Cardiac muscle cell (in vitro differentiated cells and primary cell): Measurements from ENCODE around the gene TSPAN32. TPM values are rescaled to one million over a fixed set of nuclear protein-coding genes. Genes with fewer than 3 reads are reported as not detected.

Experiments used
- DNase-seq, 2 donors: peaks; one replicate each; pipeline versions ENCODE4 v3.0.0 to v3.0.0-alpha.2; 2010 to 2017; ENCODE audit warnings: low read depth in 1 of 2, low spot score in 1 of 2
- H3K27ac ChIP-seq: fragments of 200-600 bp; sonication (generic); 2 replicates; pipeline ENCODE4 v1.5.1; 2016
- H3K27me3 ChIP-seq: fragments of 200-600 bp; sonication (generic); 2 replicates; pipeline ENCODE4 v1.6.0; 2016; ENCODE audit warnings: control low read depth
- H3K36me3 ChIP-seq: fragments of 200-600 bp; sonication (generic); 2 replicates; pipeline ENCODE4 v1.5.1; 2016; ENCODE audit warnings: control low read depth
- H3K4me1 ChIP-seq: fragments of 200-600 bp; sonication (generic); 2 replicates; pipeline ENCODE4 v1.8.1; 2017; ENCODE audit warnings: low read depth, mild to moderate bottlenecking, mixed run types
- H3K4me3 ChIP-seq: fragments of 200-600 bp; sonication (generic); 2 replicates; pipeline ENCODE4 v1.5.1; 2016; ENCODE audit warnings: mild to moderate bottlenecking
- H3K9me3 ChIP-seq: fragments of 200-600 bp; sonication (generic); 2 replicates; pipeline ENCODE4 v1.5.1; 2017; ENCODE audit warnings: low read depth, mild to moderate bottlenecking, control low read depth
- polyA plus RNA-seq: library from polyadenylated mRNA; unstranded; fragments of >200 nt; fragmentation: Nextera tagmentation; extraction: Ambion mirVana; gene quantifications from 2 replicates; pipeline ENCODE4 v1.2.1, GENCODE V29; 2016
- total RNA-seq: library from RNA; depleted of rRNA; stranded (reverse); fragments of >200 nt; gene quantifications from 2 replicates; pipeline ENCODE4 v1.2.3, GENCODE V29; 2016
- TF ChIP-seq, protein P1 (sequence below): IDR thresholded peaks from 2 replicates; pipeline ENCODE4 v1.5.1; 2012; ENCODE audit warnings: low read depth, mild to moderate bottlenecking, low read length

The TSPAN32 gene
- total and polyA plus RNA-seq, 2 experiments from 2014 or later: 22.0 to 24.8 TPM

DNA sequence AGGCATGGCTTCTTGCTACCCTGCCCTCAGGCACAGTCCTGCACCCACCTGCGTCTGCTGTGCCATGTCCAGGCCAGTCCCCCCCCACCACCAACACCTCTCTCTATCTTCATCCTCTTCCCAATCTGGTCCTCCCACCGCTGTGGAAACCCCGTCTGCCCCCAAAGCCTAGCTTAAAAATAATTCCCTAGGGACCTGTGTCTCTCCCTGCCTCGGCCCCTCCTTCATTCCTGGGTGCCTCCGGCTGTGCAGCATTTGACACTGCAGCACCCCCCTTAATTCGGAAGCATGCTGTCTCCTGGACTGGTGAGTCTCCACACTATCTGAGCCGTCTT lies 28.9 kb upstream of the TSPAN32 start:
- no peaks in the 10 kb centered on the region for H3K36me3 ChIP-seq
- peaks cover 92% of the 10 kb centered on the region for H3K27me3 ChIP-seq
- no peak overlapping the region for H3K4me3 ChIP-seq
- TF ChIP-seq, protein P1, sequence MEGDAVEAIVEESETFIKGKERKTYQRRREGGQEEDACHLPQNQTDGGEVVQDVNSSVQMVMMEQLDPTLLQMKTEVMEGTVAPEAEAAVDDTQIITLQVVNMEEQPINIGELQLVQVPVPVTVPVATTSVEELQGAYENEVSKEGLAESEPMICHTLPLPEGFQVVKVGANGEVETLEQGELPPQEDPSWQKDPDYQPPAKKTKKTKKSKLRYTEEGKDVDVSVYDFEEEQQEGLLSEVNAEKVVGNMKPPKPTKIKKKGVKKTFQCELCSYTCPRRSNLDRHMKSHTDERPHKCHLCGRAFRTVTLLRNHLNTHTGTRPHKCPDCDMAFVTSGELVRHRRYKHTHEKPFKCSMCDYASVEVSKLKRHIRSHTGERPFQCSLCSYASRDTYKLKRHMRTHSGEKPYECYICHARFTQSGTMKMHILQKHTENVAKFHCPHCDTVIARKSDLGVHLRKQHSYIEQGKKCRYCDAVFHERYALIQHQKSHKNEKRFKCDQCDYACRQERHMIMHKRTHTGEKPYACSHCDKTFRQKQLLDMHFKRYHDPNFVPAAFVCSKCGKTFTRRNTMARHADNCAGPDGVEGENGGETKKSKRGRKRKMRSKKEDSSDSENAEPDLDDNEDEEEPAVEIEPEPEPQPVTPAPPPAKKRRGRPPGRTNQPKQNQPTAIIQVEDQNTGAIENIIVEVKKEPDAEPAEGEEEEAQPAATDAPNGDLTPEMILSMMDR: no peak
- no peaks in the 10 kb centered on the region for H3K4me1 ChIP-seq
- no peak for DNase-seq
- no peak overlapping the region for H3K27ac ChIP-seq
- no peaks in the 10 kb centered on the region for H3K9me3 ChIP-seq

DNA sequence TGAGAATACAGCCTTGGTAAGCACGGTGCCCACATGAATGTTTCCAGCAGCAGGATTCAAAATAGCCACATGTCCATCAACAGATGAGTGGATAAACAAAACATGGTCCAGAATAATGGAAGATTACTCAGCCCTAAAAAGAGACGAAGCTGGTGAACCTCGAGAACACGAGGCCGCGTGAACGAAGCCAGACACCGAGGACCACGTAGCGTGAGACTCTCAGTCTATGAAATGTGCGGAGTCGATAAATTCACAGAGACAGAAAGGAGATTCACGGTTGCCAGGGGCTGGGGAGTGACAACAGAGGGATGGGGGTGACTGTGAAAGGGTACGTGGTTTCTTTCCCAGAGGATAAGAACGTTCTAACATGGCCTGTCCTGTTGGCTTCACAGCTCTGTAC lies 28.5 kb upstream of the TSPAN32 start:
- Histone ChIP-seq H3K27me3 (peaks cover 88% of the 10 kb centered on the region), H3K36me3 (no peaks in the 10 kb centered on the region), H3K4me3 (no peak overlapping the region), H3K4me1 (no peaks in the 10 kb centered on the region), H3K27ac (no peak overlapping the region), H3K9me3 (no peaks in the 10 kb centered on the region)
- no peak for DNase-seq
- TF ChIP-seq, protein P1: no peak

DNA sequence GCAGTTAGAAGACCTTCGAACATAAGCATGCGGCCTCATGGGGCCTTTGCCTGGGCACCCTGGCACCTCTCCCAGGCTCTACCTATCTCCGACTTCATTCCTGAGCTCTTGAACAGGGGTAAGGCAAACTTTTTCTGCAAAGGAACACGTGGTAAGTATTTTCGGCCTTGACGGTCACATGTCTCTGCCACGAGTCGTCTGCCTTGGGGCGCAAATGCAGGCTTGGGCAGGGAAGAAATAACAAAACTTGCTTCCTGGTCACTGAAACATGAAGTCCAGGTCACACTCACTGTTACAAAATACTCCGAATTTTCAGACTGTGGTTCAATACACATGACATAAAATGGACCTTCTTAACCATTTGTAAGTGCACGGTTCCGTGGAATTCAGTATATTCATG lies 28.0 kb upstream of the TSPAN32 start:
- peaks cover 83% of the 10 kb centered on the region for H3K27me3 ChIP-seq
- DNase-seq: no peak
- TF ChIP-seq, protein P1: no peak

DNA sequence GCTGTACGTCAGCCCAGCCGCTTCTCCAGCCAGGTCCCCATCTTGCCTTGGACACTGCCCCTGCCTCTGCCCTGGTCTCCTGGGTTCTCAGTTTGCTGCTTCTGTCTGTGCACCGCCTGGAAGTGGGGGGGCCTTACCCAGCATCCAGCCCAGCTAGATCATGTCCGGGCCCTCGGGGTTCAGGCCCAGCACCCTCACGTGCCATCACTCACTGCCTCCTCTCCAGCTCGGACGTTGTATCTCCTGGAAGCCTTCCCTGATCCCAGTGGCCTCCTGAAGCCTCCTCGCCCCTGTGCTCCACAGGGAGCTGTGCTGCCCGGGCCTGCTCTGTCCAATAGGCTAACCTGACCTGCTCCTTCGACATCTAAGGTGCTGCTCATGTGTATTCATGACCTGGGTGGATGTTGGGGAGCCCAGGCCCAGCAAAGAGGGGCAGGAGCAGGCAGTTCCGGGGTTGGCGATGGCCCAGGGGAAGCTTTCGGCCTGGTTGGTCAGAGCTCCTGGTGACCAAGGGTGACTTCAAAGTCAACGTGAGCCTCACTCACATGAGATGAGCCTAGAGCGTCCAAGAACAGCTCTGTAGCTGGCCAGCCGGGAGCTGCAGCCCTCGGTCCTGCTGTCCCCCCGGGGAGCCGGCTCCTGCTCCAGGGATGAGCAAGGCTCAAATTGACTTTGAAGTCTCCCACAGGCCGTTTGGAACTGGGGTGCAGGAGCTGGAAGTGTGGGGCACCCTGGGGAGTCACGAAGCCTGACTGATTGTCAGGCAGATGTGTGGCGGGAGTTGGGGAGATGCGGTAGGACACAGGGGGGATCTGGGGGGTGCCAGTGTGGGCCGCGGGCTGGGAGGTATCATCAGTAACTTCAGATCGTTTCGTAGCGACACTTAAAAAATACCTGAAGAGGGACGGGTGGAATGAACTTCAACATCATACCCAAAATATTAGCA lies 26.2 kb upstream of the TSPAN32 start:
- Histone ChIP-seq H3K27ac (no peak overlapping the region), H3K36me3 (no peaks in the 10 kb centered on the region), H3K4me3 (no peak overlapping the region), H3K9me3 (no peaks in the 10 kb centered on the region), H3K27me3 (peaks cover 65% of the 10 kb centered on the region), H3K4me1 (no peaks in the 10 kb centered on the region)
- no peak for DNase-seq
- TF ChIP-seq, protein P1: no peak

More for the DNA sequence above, 28.0 kb upstream of the TSPAN32 start:
- Histone ChIP-seq H3K4me3 (no peak overlapping the region), H3K4me1 (no peaks in the 10 kb centered on the region), H3K36me3 (no peaks in the 10 kb centered on the region), H3K9me3 (no peaks in the 10 kb centered on the region), H3K27ac (no peak overlapping the region)

DNA sequence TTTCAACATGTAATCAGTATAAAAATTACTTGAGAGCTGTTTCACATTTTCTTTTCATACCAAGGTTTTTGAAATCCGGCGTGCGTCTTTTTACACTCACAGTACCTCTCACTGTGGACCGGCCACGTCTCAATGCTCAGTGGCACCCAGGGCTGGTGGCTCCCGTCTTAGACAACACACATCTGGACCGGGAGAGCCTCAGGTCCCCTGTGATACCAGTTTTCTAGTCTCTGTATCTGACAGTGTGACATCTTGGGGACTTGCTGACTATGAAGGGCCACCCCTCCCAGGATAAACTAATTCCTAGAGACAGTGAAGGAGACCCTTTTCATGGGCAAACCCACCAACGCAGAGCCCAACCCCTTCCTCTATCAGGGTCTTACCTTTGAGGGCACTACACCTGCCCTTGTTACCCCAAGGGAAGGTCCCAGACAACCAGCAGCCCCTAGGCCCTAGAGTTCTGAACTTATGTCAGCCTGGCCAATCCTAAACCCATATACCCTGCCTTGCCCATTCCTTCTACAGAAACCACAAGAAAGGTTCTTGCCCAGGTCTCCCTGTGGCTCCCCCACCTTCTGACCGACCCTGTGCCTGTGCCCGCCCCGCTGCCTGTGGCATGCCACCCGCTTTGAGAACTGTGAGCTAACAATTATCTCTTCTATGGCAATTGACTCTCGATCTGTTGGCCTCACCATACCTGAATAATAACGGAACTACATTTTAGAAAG lies 25.4 kb upstream of the TSPAN32 start:
- Histone ChIP-seq H3K27me3 (peaks cover 56% of the 10 kb centered on the region), H3K9me3 (no peaks in the 10 kb centered on the region), H3K4me3 (no peak overlapping the region), H3K36me3 (no peaks in the 10 kb centered on the region), H3K4me1 (no peaks in the 10 kb centered on the region), H3K27ac (no peak overlapping the region)
- TF ChIP-seq, protein P1: no peak
- DNase-seq: no peak
